Activated T-helper 1 cell treated with anti-CD3 and anti-CD28 coated beads, Interleukin-12 subunit alpha, Interleukin-12 subunit beta, Interleukin-2, Interleukin-4 antibody, amounts not matched to agents 30 ng/mL and 10 ng/mL and 1 ng/mL, durations not matched to agents 14 hours and 24 hours and 36 hours (primary cell): ENCODE measurements around the gene GGCT. TPM values are rescaled to one million over a fixed set of nuclear protein-coding genes. Genes with fewer than 3 reads are reported as not detected.

Experiments used
- DNase-seq: peaks from one replicate; pipeline ENCODE4 v3.0.0; 2021; ENCODE audit warnings: low spot score
- H3K27ac Mint-ChIP-seq: one replicate; pipeline ENCODE4 v1.8.0; 2021; ENCODE audit warnings: mild to moderate bottlenecking, mixed read lengths
- H3K27me3 Mint-ChIP-seq: one replicate; pipeline ENCODE4 v1.8.0; 2022; ENCODE audit warnings: mild to moderate bottlenecking, moderate library complexity, mixed read lengths; ENCODE audit not compliant: insufficient read depth
- H3K36me3 Mint-ChIP-seq: one replicate; pipeline ENCODE4 v1.8.0; 2021; ENCODE audit warnings: low read depth, mixed read lengths
- H3K4me1 Mint-ChIP-seq: one replicate; pipeline ENCODE4 v1.8.0; 2021; ENCODE audit warnings: low read depth, mixed read lengths
- H3K4me3 Mint-ChIP-seq: one replicate; pipeline ENCODE4 v1.8.0; 2021; ENCODE audit warnings: mild to moderate bottlenecking, moderate library complexity, mixed read lengths
- H3K9me3 Mint-ChIP-seq: one replicate; pipeline ENCODE4 v1.8.0; 2021; ENCODE audit warnings: mixed read lengths
- intact Hi-C: fragments of 100-400 bp; cut with micrococcal nuclease; formaldehyde crosslinking; loops from one replicate; pipeline ENCODE4 v1.15.1; 2024
- total RNA-seq: library from RNA; stranded (reverse); gene quantifications from 2 replicates; pipeline ENCODE4 v1.2.3, GENCODE V29; 2022

The GGCT gene
- total RNA-seq, 1 donor from 2014 or later = 75.4 TPM

DNA sequence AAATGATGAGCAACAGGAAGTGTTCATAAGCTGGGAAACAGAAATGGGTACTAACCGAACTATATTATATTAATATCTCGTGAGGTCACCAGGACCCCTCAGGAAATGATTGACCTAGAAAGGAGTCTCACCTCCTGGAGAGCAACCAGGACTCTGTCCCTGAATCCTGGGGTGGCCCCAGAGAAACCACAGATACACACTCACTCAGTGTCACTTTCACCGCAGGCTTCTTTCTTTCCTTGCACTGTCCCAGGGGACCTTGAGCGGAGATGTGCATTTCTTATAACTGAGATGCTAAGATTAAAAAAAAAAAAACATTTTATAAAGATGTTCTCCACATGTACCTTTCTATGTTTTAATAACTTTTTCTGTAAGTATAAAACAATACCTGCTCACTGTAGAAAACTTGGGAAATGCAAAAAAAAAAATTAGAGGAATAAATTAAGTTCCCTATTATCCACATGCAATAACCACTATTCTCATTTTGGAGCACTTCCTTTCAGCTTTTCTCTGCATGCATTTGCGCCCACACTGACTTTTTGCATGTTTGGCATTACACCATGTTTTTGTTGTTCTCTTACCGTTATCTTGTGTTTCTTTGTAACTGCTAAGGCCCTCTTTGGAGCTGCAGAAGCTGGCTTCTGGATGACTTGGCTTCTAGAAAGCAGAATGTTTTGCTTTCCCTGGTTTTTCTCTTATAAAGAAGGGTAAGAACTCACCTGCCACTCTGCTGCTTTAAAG is 41.1 kb downstream of the GGCT start:
- intact Hi-C loops = no loop called here
- no peaks in the 10 kb centered on the region for H3K27me3 Mint-ChIP-seq
- no peak overlapping the region for H3K4me3 Mint-ChIP-seq
- H3K27ac Mint-ChIP-seq = no peak overlapping the region
- no peak for DNase-seq
- H3K4me1 Mint-ChIP-seq = peaks cover 25% of the 10 kb centered on the region
- no peaks in the 10 kb centered on the region for H3K9me3 Mint-ChIP-seq
- H3K36me3 Mint-ChIP-seq = peaks cover 3% of the 10 kb centered on the region

DNA sequence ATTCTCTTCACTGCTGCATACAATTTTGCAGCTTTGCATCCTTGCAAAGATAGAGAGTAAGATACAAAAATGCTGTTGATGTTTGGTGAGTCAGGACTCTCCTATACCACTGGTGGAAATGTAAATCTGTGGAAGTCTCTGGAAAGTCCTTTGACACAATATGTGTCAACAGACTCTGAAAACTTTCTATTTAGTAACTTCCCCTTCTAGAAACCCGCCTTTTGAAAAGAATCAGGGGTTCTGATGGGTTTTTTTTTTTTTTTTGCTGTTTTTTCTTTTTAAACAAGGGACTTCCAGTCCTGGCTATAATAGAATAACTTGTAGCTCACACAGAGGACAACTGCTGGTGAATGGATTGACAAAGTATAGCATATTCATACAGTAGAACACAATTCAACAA is 42.5 kb downstream of the GGCT start:
- peaks cover 18% of the 10 kb centered on the region for H3K4me1 Mint-ChIP-seq
- no peak for DNase-seq
- H3K27ac Mint-ChIP-seq = no peak overlapping the region
- no peaks in the 10 kb centered on the region for H3K27me3 Mint-ChIP-seq
- intact Hi-C loops = no loop called here
- H3K9me3 Mint-ChIP-seq = no peaks in the 10 kb centered on the region
- peaks cover 1% of the 10 kb centered on the region for H3K36me3 Mint-ChIP-seq
- no peak overlapping the region for H3K4me3 Mint-ChIP-seq

DNA sequence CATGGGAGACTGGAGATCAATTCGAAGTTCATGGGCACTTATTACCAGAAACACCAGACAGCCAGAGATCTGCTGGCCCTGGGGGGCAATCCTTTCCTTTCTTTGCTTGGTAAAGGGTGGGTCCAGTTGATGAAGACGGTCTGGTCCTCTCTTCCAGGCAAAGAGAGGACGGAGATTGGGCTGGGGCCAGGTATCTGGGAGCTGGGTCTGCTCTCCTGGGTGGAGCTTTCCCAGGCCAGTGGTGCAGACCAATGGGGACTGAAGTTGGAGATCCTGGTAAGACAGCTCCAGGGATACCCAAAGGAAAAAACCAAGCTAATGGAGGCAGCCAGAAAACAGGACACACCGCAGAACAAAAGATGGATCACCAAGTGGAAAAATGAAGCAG is 44.4 kb downstream of the GGCT start:
- DNase-seq = no peak
- Mint-ChIP-seq H3K27ac (no peak overlapping the region), H3K4me3 (no peak overlapping the region), H3K9me3 (no peaks in the 10 kb centered on the region), H3K36me3 (no peaks in the 10 kb centered on the region), H3K4me1 (peaks cover 7% of the 10 kb centered on the region), H3K27me3 (no peaks in the 10 kb centered on the region)
- intact Hi-C loops = no loop called here

DNA sequence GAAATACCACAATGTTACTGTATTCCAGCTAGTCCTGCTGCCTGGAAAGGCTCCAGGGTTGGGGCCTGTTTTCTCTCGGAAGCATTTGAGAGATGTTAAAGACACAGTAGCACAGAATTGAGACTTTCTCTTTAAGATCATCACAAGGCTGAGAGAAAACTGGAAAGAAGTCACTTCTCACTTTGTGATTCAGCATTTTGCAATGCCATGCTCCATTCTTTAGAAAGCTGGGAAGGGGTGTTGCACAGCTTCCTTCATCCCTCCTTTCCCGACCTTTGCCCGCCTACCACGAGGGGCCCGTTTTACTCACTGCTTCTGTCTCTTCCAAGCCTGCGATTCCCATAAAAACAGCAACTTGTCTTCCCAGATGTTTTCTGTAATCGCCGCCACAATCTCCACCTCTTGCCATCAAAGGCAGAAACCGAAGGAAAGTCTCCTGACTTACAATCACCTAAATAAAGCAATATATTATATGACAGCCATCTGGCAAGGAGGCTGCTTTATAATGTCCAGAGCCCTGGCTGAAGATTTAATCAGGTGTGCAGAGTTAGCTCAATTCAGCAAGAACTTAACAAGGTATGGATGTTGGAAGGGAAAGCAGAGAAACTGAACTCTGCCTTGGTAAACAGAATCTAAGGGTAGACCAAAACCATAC is 44.9 kb downstream of the GGCT start:
- Mint-ChIP-seq H3K27me3 (no peaks in the 10 kb centered on the region), H3K9me3 (no peaks in the 10 kb centered on the region), H3K27ac (no peak overlapping the region), H3K4me1 (peaks cover 2% of the 10 kb centered on the region), H3K36me3 (no peaks in the 10 kb centered on the region), H3K4me3 (no peak overlapping the region)
- no peak for DNase-seq
- intact Hi-C loops = no loop called here

DNA sequence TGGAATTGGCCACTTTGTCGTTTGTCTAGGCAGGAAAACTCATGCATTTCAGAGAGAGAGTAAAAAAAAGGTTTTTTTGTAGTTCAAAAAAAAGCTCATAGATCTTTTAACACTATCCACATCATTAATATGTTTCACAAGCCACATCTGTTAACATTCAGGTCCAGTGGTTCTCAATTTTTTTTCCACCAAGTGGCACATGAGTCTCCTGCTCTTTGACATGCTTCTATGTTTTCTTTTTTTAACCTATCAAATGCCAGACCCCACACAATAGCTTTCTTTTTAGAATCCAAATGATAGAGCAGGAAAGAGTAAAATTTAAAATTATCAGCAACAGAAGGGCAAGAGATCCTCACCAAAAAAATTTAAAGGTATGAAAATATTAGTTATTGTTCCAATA is 46.3 kb downstream of the GGCT start:
- H3K4me3 Mint-ChIP-seq = no peak overlapping the region
- intact Hi-C loops = no loop called here
- H3K36me3 Mint-ChIP-seq = no peaks in the 10 kb centered on the region
- no peak for DNase-seq
- H3K4me1 Mint-ChIP-seq = no peaks in the 10 kb centered on the region
- H3K9me3 Mint-ChIP-seq = no peaks in the 10 kb centered on the region
- H3K27me3 Mint-ChIP-seq = no peaks in the 10 kb centered on the region
- no peak overlapping the region for H3K27ac Mint-ChIP-seq

DNA sequence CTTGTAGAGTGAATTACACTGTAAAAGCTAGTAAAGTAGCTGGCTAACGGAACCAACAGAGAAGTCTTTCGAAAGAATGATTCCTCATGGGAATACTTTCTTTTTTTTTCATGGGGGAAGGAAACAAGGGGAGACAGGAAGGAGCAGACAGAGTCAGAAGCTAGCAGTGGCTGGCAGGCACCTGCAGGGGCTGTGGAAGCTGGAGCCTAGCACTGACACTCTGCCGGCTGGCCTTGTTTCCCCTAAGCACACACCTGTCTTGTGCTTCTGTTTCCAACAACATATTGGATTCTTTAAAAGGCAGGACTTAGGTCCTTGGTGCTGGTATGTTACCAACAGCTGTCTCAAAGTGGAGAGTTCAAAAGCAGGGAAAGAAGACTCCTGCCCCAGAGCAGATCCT is 50.7 kb downstream of the GGCT start:
- H3K36me3 Mint-ChIP-seq = peaks cover 5% of the 10 kb centered on the region
- no peaks in the 10 kb centered on the region for H3K27me3 Mint-ChIP-seq
- H3K4me1 Mint-ChIP-seq = no peaks in the 10 kb centered on the region
- intact Hi-C loops = no loop called here
- H3K9me3 Mint-ChIP-seq = no peaks in the 10 kb centered on the region
- no peak overlapping the region for H3K4me3 Mint-ChIP-seq
- no peak for DNase-seq
- H3K27ac Mint-ChIP-seq = no peak overlapping the region

DNA sequence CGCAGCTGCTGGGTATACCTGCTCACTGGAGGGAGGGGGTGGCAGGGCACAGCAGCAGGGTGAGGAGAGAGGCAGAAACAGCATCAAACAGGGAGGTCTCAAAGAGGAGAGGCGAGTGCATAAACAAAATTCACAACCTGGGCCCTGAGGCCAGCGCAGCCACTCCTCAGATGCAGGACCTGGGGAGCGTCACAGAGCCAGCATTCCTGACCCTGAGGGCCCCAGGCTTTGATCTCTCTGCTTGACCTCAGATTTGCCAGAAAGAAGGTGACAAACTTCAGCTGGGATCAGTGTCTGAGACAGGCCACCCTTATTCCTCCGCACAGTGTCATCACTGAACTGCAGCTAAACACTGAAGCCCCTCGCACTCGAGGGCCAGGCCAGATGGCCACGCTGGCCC is 51.6 kb downstream of the GGCT start:
- Mint-ChIP-seq H3K36me3 (peaks cover 7% of the 10 kb centered on the region), H3K27me3 (no peaks in the 10 kb centered on the region), H3K27ac (no peak overlapping the region), H3K4me3 (no peak overlapping the region), H3K9me3 (no peaks in the 10 kb centered on the region), H3K4me1 (no peaks in the 10 kb centered on the region)
- DNase-seq = no peak
- intact Hi-C loops = no loop called here

DNA sequence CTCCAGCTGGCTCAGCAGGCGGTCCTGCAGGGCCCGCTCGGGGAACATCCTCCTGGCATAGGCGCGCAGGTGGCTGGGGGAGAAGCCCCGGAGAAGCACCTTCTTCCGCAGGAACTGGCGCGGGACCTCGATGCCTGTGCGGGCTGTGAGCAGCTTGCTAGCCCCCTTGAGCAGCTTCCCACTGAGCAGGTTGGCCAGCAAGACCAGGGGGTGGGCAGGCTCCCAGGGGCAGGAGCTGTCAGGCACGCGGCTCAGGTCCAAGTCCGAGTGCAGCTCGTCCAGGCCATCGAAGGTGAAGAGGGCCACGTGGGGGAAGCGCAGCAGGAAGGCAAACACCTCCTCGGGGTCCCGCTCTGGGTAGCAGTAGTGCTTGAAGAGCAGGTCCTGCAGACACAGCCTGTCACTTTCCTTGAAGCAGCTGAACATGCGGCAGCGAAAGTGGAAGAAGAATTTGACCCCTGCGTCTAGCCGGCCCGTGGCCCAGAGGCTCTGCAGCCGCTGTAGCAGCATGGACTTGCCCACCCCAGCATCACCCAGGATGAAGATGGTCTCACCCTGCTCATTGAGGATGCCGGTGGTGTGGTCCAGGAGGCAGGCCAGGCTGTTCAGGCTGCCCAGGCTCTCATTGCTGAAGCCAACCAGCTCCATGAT is 52.2 kb downstream of the GGCT start:
- Mint-ChIP-seq H3K4me1 (no peaks in the 10 kb centered on the region), H3K9me3 (no peaks in the 10 kb centered on the region), H3K27ac (no peak overlapping the region), H3K36me3 (peaks cover 10% of the 10 kb centered on the region), H3K27me3 (no peaks in the 10 kb centered on the region), H3K4me3 (no peak overlapping the region)
- no peak for DNase-seq
- intact Hi-C loops = no loop called here

DNA sequence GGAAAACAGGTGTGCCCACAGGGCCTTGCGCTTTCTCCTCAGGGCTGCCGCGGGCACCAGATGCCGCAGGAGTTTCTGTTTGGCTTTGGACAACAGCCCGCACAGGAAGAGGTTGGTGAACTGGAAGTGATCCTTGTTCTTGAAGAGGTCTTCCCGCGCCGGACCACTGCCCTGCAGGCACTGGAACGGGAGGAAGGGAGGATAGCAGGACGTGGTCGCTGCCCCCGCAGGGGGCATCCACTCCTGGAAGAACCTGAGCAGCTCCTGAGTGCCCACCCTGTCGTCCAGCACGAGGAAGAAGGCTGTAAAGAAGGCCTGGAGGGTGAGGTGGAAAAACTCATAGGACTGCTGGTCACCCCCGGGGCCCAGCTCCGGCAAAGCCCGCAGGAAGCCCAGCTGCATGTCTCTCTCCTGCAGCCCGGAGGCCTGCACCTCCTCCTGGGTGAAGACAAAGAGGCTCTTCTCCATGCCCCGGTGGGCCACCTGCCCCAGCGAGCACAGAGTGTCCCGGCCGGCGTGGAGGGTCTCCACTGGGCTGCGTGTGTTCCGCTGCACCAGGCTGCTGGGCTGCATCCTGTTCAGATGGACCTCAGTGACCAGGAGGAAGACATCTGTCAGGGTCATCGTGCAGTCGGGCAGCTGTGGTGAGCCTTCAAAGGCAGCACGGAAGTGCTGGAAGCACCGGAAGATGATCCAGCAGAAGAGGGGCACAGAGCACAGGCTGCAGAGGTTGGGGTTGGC is 52.9 kb downstream of the GGCT start:
- intact Hi-C loops = no loop called here
- H3K27ac Mint-ChIP-seq = no peak overlapping the region
- peaks cover 12% of the 10 kb centered on the region for H3K36me3 Mint-ChIP-seq
- no peaks in the 10 kb centered on the region for H3K27me3 Mint-ChIP-seq
- H3K4me3 Mint-ChIP-seq = no peak overlapping the region
- DNase-seq = no peak
- no peaks in the 10 kb centered on the region for H3K9me3 Mint-ChIP-seq
- H3K4me1 Mint-ChIP-seq = no peaks in the 10 kb centered on the region

DNA sequence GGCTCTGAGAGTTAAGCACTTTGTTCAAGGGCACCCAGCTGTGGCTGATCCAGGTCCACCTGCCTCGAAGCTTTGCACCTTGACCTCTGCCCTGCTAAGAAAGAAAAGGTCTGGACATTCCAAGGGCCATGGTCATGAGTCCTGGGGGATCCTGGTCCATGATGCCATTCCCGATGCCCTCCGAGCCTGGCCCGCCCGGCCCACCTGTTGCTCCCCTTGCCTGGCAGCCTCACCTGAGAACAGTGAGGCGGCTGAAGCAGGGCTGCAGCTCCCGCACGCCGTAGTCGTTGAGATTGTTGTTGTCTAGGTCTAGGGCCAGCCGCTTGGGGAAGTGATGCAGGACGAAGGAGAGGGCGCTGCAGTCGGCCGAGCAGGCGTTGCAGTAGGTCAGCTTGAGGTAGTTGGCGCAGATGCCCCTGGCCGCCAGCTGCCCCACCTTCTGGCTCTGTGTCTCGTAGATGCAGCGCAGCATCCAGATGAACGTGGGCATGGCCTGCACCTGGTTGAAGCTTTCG is 53.6 kb downstream of the GGCT start:
- no peak overlapping the region for H3K27ac Mint-ChIP-seq
- intact Hi-C loops = no loop called here
- no peaks in the 10 kb centered on the region for H3K27me3 Mint-ChIP-seq
- DNase-seq = no peak
- H3K4me3 Mint-ChIP-seq = no peak overlapping the region
- H3K4me1 Mint-ChIP-seq = peaks cover 3% of the 10 kb centered on the region
- no peaks in the 10 kb centered on the region for H3K9me3 Mint-ChIP-seq
- peaks cover 15% of the 10 kb centered on the region for H3K36me3 Mint-ChIP-seq

DNA sequence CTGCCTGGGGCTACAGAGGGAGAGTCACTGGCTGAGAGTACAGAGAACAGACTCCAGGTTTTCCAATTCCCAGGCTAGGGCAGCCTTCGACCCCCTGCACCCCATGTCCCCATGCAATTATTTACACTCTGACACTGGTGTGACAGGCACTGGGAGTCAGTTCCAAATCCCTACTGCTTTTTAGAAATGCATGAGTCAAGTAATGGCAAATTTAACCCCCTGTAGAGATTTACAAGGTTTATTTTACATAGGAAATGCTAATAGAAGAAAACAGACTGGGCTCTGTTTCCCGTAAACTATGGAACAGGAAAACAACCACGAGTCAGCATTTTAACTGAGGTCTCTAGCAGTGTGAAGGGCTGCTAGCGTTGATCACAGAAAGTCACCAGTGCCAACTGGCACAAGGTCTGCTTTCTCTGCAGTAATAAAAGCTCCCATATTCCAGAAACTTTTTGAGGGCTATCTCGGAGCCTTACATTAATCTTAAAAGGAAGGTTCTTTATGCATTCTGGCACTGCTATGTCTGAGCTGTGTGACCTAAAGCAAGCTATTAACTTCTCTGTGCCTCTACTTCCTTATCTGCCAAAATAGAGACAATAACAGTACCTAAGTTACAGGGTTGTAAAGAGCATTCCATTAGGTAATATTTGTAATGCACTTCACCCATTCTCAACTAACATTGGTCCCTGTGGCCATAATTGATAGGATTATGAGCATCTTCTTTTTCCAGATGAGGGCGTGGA is 54.2 kb downstream of the GGCT start:
- H3K9me3 Mint-ChIP-seq = no peaks in the 10 kb centered on the region
- peaks cover 18% of the 10 kb centered on the region for H3K36me3 Mint-ChIP-seq
- no peak for DNase-seq
- no peak overlapping the region for H3K27ac Mint-ChIP-seq
- peaks cover 7% of the 10 kb centered on the region for H3K4me1 Mint-ChIP-seq
- intact Hi-C loops = no loop called here
- H3K27me3 Mint-ChIP-seq = no peaks in the 10 kb centered on the region
- H3K4me3 Mint-ChIP-seq = no peak overlapping the region

DNA sequence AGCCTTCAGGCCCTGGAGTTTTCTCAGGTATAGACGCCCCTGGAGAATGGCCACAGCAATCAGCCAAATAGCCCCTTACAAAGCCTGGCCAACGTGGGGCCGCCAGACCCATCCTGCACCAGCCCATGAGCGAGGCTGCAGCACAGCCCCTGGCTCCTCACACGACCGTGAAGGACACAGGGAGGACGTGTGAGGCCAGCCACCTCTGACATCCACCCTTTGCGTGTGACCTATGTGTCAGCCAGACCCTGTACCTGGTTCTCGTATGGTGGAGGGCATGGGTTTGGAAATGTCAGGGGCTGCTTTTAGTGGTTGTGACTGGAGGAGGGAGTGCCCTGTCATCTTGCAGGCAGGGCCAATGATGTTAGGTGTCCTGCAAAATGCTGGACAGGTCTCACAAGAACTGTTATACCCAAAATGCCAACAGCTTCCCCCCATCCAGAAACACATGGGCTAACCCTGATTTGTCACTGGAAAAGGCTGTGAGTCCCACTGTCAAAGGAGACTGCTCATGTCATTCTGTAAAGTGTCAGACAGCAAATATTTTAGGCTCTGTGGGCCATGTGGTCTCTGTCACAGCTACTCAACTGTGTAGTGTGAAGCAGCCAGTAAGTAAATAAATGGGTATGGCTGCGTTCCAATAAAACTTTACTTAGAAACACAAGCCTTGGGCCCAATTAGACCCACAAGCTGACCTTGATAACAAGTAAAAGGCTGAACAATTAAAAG is 56.0 kb downstream of the GGCT start:
- intact Hi-C loops = loop anchor here (5.0 kb wide), 1 partner anchor 171 kb away; no protein-coding TSS in a partner anchor
- H3K27me3 Mint-ChIP-seq = no peaks in the 10 kb centered on the region
- no peak for DNase-seq
- no peak overlapping the region for H3K4me3 Mint-ChIP-seq
- H3K9me3 Mint-ChIP-seq = no peaks in the 10 kb centered on the region
- H3K4me1 Mint-ChIP-seq = peaks cover 7% of the 10 kb centered on the region
- H3K27ac Mint-ChIP-seq = no peak overlapping the region
- peaks cover 18% of the 10 kb centered on the region for H3K36me3 Mint-ChIP-seq
